GM06990 (cell line): ENCODE results near the gene NLRP11.

ENCODE experiments used
- DNase-seq: peaks from one replicate; pipeline ENCODE4 v3.0.0-alpha.2; 2011; ENCODE audit not compliant: insufficient read length; ENCODE audit errors: extremely low read depth
- H3K27me3 ChIP-seq: replicated peaks from 2 replicates; pipeline ENCODE4 v1.6.0; 2011; ENCODE audit warnings: low read length; ENCODE audit not compliant: control insufficient read depth, insufficient read depth
- H3K36me3 ChIP-seq: 2 replicates; pipeline ENCODE4 v1.5.1; 2011; ENCODE audit warnings: low read length; ENCODE audit not compliant: control insufficient read depth, insufficient read depth
- H3K4me3 ChIP-seq: replicated peaks from 2 replicates; pipeline ENCODE4 v1.5.1; 2011; ENCODE audit warnings: low read depth, mild to moderate bottlenecking, control low read depth, low read length
- CTCF ChIP-seq: IDR thresholded peaks from 2 replicates; pipeline ENCODE4 v1.5.1; 2011; ENCODE audit warnings: low read length, control low read depth, mild to moderate bottlenecking, inconsistent platforms; ENCODE audit not compliant: insufficient read depth, poor library complexity, severe bottlenecking

The NLRP11 gene

GRCh38 chr19:55811340-55811739 lies 20.5 kb downstream of the NLRP11 start:
- H3K4me3 ChIP-seq, result no peak overlapping the region
- TF ChIP-seq CTCF, result no peak
- no peaks in the 10 kb centered on the region for H3K27me3 ChIP-seq
- no peaks in the 10 kb centered on the region for H3K36me3 ChIP-seq
- DNase-seq, result no peak

DNA sequence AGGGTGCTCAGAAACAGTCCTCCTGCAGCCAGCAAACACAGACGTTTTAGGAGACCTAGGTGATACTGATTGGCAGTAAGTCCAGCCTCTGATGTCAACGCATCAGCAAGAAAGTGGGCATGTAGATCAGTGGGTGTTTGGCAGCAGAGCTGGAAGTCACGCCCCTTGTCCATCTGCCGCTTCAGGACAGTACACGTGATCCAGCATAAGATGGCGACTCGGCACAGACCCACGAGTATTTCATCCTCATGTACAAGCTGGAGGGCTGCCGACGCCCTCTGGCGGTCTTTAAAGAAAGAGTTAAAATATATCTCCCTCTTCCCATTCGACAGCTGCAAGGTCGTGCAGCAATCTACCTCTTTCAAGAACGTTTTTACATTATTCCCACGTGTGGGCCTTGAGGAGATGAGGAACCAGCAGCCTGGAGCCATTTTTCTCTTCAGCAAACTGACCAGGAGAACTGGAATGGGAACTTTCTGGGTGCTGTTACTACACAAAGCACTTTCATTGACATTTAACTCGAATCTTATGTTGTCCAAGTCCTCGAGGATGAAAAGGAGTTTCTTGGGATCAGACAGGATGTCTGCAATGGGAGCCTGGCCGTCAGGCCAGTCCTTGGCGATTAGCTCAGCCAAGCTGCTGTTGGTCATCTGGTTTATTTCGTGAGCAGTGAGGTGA lies 22.3 kb downstream of the NLRP11 start:
- H3K27me3 ChIP-seq, result no peaks in the 10 kb centered on the region

GRCh38 chr19:55802281-55802680 lies 29.5 kb downstream of the NLRP11 start:
- DNase-seq, result no peak
- no peaks in the 10 kb centered on the region for H3K27me3 ChIP-seq
- H3K36me3 ChIP-seq, result no peaks in the 10 kb centered on the region
- H3K4me3 ChIP-seq, result no peak overlapping the region
- no peak for TF ChIP-seq CTCF

More for the DNA sequence above, 22.3 kb downstream of the NLRP11 start:
- peak; percentile 71 for TF ChIP-seq CTCF
- no peaks in the 10 kb centered on the region for H3K36me3 ChIP-seq
- no peak overlapping the region for H3K4me3 ChIP-seq
- peak; percentile 26 for DNase-seq

DNA sequence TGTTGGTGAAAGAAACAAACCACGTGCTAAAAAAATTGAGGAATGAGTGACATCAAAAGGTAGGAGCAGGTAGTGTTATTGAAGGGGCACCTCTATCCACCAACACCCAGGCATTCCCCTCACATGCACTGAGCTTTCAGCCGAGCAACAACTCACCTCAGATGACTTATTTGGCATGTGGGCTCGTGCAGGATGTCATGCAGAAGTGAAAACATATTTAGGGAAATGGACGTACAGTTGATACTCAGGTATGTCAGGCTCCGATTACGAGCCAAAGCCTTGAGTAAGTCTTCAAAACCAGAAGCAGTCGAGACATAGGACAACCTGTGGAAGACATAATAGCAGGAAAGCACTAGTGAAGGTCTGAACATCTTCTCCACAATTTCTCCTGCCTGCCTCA lies 30.4 kb downstream of the NLRP11 start:
- TF ChIP-seq CTCF, result no peak
- Histone ChIP-seq H3K27me3 (no peaks in the 10 kb centered on the region), H3K36me3 (no peaks in the 10 kb centered on the region), H3K4me3 (no peak overlapping the region)
- no peak for DNase-seq

DNA sequence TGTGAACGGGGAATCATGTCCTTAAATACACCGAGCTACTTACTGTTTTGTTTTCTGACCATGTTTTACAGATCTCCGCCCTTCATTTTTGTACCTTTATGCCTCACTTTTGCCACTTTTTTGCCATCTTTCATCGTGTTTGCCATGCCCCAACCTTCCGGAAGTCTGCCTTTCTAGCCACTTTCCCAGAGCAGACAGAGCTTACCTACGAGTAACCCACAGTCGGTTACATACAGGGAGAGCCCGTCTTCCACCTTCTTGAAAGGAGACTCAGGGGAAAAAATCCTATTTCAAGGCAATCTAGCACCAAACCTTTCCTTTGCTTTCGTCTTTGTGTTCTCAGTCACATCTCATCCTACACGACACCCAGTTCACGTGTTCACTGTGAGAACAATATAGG lies 36.8 kb downstream of the NLRP11 start:
- no peaks in the 10 kb centered on the region for H3K36me3 ChIP-seq
- TF ChIP-seq CTCF, result no peak
- no peak overlapping the region for H3K4me3 ChIP-seq
- no peak for DNase-seq
- H3K27me3 ChIP-seq, result no peaks in the 10 kb centered on the region

DNA sequence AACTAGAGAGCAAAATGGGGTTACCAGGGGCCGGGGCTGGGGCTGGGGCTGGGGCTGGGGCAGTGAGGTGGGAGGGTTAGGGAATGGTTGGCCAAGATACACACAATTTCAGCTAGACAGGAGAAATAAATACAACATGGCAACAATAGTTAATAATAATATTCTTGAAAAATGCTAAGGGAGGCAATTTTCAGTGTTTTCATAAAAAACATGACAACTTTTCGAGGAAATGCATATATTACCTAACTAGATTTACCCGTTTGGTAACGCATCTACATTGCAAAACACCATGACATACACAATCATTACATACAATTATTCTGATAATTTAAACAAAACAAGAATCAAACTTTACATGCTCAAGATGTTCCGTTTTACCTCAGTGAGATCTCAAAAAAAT lies 50.7 kb downstream of the NLRP11 start:
- Histone ChIP-seq H3K36me3 (no peaks in the 10 kb centered on the region), H3K4me3 (no peak overlapping the region), H3K27me3 (no peaks in the 10 kb centered on the region)
- no peak for TF ChIP-seq CTCF
- no peak for DNase-seq
